Osteocyte (in vitro differentiated cells): ENCODE data around the gene VTN. TPM values are rescaled to one million over a fixed set of nuclear protein-coding genes. Genes with fewer than 3 reads are reported as not detected.

ENCODE experiments used
- DNase-seq: peaks from one replicate; pipeline ENCODE4 v3.0.0; 2021; ENCODE audit warnings: mixed read lengths; ENCODE audit not compliant: unreplicated experiment; ENCODE audit errors: extremely low spot score
- H3K27ac Mint-ChIP-seq: one replicate; pipeline ENCODE4 v1.8.0; 2021; ENCODE audit warnings: mild to moderate bottlenecking, mixed read lengths; ENCODE audit not compliant: unreplicated experiment
- H3K27me3 Mint-ChIP-seq: one replicate; pipeline ENCODE4 v1.8.0; 2021; ENCODE audit warnings: mixed read lengths; ENCODE audit not compliant: unreplicated experiment
- H3K36me3 Mint-ChIP-seq: one replicate; pipeline ENCODE4 v1.8.0; 2021; ENCODE audit warnings: mixed read lengths; ENCODE audit not compliant: unreplicated experiment
- H3K4me1 Mint-ChIP-seq: one replicate; pipeline ENCODE4 v1.8.0; 2021; ENCODE audit warnings: mixed read lengths; ENCODE audit not compliant: unreplicated experiment
- H3K4me3 Mint-ChIP-seq: one replicate; pipeline ENCODE4 v1.8.0; 2021; ENCODE audit warnings: mild to moderate bottlenecking, moderate library complexity, mixed read lengths; ENCODE audit not compliant: unreplicated experiment
- H3K9me3 Mint-ChIP-seq: one replicate; pipeline ENCODE4 v1.8.0; 2021; ENCODE audit warnings: mixed read lengths; ENCODE audit not compliant: unreplicated experiment
- total RNA-seq: library from RNA; stranded (reverse); gene quantifications from 2 replicates; pipeline ENCODE4 v1.2.1, GENCODE V29; 2021
- TF ChIP-seq, protein P1 (sequence below): fragments of 200-600 bp; sonication (generic); IDR thresholded peaks from 2 replicates; pipeline ENCODE4 v1.5.0; 2021; ENCODE audit warnings: antibody characterized with exemption, mild to moderate bottlenecking, moderate library complexity

The VTN gene
- total RNA-seq, 1 donor from 2014 or later: 0.70 TPM

DNA sequence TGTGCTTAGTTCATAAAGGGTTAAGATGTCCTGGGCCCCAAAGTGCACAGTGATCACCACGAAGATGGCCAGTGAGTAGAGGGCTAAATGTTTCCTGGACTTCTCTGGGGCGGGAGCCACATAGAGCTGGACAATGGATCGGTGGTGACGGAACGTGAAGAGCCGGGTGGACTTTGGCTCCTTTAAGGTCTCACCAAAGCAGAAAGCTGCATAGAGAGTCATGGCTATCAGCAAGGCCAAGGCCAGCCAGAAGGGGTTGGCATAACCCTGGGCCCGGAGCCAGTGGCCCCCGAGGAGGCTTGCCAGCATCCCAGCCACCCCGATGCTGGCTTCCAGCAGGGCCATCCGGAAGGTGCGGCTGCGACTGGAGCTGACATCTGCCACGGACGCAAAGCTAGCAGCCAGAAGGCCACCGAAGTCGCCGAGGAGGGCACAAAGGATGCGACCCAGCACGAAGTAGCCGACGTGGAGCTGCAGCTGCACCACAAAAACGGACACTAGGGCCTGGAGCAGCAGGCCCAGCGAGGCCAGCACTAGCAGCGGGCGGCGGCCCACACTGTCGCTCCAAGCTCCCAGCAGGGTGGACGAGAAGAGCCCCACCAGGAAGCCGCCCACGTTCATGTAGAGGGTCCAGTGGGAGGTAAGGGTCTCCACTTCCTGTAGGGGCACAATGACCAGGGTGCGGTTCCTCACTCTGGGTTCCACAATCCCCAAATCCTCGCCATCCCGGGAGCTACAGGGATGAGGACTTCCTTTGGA lies 34.9 kb upstream of the VTN start:
- peak overlapping the region; percentile 38 for H3K27ac Mint-ChIP-seq
- peaks cover 13% of the 10 kb centered on the region for H3K27me3 Mint-ChIP-seq
- H3K36me3 Mint-ChIP-seq: no peaks in the 10 kb centered on the region
- H3K4me1 Mint-ChIP-seq: peaks cover 12% of the 10 kb centered on the region
- TF ChIP-seq, protein P1, sequence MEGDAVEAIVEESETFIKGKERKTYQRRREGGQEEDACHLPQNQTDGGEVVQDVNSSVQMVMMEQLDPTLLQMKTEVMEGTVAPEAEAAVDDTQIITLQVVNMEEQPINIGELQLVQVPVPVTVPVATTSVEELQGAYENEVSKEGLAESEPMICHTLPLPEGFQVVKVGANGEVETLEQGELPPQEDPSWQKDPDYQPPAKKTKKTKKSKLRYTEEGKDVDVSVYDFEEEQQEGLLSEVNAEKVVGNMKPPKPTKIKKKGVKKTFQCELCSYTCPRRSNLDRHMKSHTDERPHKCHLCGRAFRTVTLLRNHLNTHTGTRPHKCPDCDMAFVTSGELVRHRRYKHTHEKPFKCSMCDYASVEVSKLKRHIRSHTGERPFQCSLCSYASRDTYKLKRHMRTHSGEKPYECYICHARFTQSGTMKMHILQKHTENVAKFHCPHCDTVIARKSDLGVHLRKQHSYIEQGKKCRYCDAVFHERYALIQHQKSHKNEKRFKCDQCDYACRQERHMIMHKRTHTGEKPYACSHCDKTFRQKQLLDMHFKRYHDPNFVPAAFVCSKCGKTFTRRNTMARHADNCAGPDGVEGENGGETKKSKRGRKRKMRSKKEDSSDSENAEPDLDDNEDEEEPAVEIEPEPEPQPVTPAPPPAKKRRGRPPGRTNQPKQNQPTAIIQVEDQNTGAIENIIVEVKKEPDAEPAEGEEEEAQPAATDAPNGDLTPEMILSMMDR: no peak
- no peak for DNase-seq
- peak overlapping the region; percentile 76 for H3K4me3 Mint-ChIP-seq
- H3K9me3 Mint-ChIP-seq: no peaks in the 10 kb centered on the region

DNA sequence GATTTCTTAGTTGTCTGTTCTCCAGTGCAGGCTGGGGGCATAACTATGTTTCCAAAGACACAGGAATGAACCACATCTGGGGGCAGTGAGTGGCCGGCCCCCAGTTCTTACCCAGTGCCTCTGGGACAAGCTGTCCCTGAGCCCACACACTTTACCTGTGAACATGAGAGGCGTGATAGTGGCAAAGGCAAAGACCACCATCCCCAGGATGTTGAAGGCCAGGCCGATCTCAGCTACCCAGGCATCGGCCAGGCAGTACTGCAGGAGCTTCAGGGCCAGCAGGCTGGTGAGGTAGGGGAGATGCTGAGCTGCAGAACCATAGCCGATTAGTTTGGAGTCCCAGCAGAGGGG lies 34.3 kb upstream of the VTN start:
- H3K9me3 Mint-ChIP-seq: no peaks in the 10 kb centered on the region
- H3K4me1 Mint-ChIP-seq: peaks cover 12% of the 10 kb centered on the region
- peaks cover 7% of the 10 kb centered on the region for H3K27me3 Mint-ChIP-seq
- DNase-seq: no peak
- TF ChIP-seq, protein P1: no peak
- H3K27ac Mint-ChIP-seq: no peak overlapping the region
- no peaks in the 10 kb centered on the region for H3K36me3 Mint-ChIP-seq
- H3K4me3 Mint-ChIP-seq: peak overlapping the region; percentile 76

DNA sequence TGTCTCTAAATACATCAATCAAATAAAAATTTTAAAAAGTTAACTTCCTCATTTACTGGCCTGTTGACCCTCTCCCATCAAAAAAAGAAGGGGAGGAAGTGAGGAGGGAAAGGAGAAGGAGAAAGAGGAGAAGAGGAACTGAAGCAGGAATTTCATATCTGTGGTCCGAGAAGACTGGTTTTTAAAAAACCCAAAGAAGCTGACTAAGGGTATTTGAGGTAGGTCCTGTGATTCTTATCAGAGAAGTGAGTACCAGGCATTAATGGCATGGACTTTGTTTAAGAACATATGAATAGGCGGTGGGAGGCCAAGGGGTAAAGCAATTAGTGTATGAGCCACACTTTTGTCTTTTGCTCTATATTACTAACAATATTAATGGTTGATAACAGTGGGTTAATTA lies 33.9 kb upstream of the VTN start:
- H3K27ac Mint-ChIP-seq: no peak overlapping the region
- H3K9me3 Mint-ChIP-seq: no peaks in the 10 kb centered on the region

DNA sequence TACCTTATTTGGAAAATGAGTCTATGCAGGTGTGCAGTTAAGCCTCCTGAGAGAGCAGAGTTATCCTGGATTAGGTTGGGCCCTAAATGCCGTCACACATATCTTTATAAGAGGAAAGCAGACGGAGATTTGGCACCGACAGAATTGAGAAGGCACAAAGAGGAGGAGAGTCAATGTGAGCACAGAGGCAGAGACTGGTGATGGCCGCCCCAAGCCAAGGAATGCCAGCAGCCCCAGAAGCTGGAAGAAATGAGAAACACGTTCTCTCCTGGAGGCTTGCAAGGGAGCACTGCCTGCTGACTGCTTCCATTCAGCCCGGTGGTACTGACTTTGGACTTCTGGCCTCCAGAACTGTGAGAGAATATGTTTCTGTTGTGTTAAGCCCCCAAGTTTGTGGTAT lies 32.7 kb upstream of the VTN start:
- H3K36me3 Mint-ChIP-seq: no peaks in the 10 kb centered on the region
- no peak overlapping the region for H3K27ac Mint-ChIP-seq
- no peak for DNase-seq
- no peaks in the 10 kb centered on the region for H3K27me3 Mint-ChIP-seq
- no peaks in the 10 kb centered on the region for H3K9me3 Mint-ChIP-seq
- no peak overlapping the region for H3K4me3 Mint-ChIP-seq
- TF ChIP-seq, protein P1: no peak
- peaks cover 17% of the 10 kb centered on the region for H3K4me1 Mint-ChIP-seq

More for the DNA sequence above, 33.9 kb upstream of the VTN start:
- TF ChIP-seq, protein P1: no peak
- H3K27me3 Mint-ChIP-seq: peaks cover 6% of the 10 kb centered on the region
- no peaks in the 10 kb centered on the region for H3K36me3 Mint-ChIP-seq
- H3K4me3 Mint-ChIP-seq: no peak overlapping the region
- peaks cover 12% of the 10 kb centered on the region for H3K4me1 Mint-ChIP-seq
- DNase-seq: no peak

DNA sequence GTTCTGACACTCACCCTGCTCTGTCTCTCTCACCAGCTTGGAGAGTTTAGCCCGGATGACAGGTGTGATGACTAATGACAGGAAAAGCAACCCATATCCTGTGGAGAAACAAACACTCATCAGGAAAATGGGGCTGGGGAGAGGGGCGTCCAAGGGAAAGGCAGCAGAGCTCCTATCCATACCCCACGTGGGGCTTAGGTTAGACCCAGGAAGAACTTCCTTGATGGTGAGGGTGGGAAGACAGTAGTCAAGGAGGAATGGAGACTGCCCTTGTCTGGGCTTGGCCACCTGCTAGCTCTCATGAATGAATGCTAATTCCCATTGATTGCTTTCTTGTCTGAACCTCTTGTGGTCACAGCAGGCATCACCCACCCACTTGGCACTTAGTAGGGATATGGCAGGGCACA lies 32.1 kb upstream of the VTN start:
- TF ChIP-seq, protein P1: no peak
- no peak overlapping the region for H3K27ac Mint-ChIP-seq
- H3K27me3 Mint-ChIP-seq: no peaks in the 10 kb centered on the region
- H3K4me1 Mint-ChIP-seq: peaks cover 17% of the 10 kb centered on the region
- H3K4me3 Mint-ChIP-seq: no peak overlapping the region
- H3K9me3 Mint-ChIP-seq: no peaks in the 10 kb centered on the region
- no peak for DNase-seq
- no peaks in the 10 kb centered on the region for H3K36me3 Mint-ChIP-seq
